K562 (cell line): Measurements from ENCODE around the gene JSRP1. TPM values are rescaled to one million over a fixed set of nuclear protein-coding genes. Genes with fewer than 3 reads are reported as not detected.
A peak's percentile ranks its signal among the peaks of the same experiment; 100 is the strongest.

Experiments used
- ATAC-seq: fragments of 200-7000 bp; cut with Tn5 transposase; 3 replicates; pipeline ENCODE4 v1.9.1; 2020; ENCODE audit warnings: moderate library complexity
- BruUV-seq: library from RNA; stranded (reverse); fragments of 400-500 nt; replicated peaks from 2 replicates; lab custom pipeline; 2021; lab: Mats Ljungman, UMichigan
- CTCF ChIA-PET: fragments of 300-600 bp; formaldehyde crosslinking; extraction: SDS; loops from one replicate; lab custom pipeline; 2021; ENCODE audit warnings: low intra/inter-chr PET ratio; lab: Yijun Ruan, JAX
- POLR2A ChIA-PET: fragments of 300-600, 350-650 bp; sonication (Branson Sonifier 250); formaldehyde crosslinking; extraction: SDS; loops from one replicate; lab custom pipeline; 2021; ENCODE audit warnings: antibody characterized with exemption, inconsistent platforms; lab: Yijun Ruan, JAX
- DNase-seq, 4 experiments: peaks; one replicate each; pipeline versions ENCODE4 v3.0.0 to v3.0.0-alpha.2; 2011 to 2018; ENCODE audit warnings: low spot score in 3 of 4, mixed read lengths in 3 of 4; ENCODE audit errors: extremely low read depth in 1 of 4
- FAIRE-seq: peaks from 2 replicates; lab custom pipeline; 2011; peaks lifted over from hg19 to GRCh38; lab: Jason Lieb, UNC
- H2AFZ ChIP-seq: 2 replicates; pipeline ENCODE4 v1.6.0; 2011; ENCODE audit warnings: low read depth, low read length, control low read depth, inconsistent platforms
- H3K27ac ChIP-seq: fragments of 200-600 bp; 3 replicates; pipeline ENCODE4 v1.8.0; 2011; ENCODE audit warnings: low read depth, mild to moderate bottlenecking, control low read depth, inconsistent platforms, low read length, moderate library complexity, mixed read lengths; ENCODE audit errors: extremely low read depth
- H3K27me3 ChIP-seq, 2 experiments: fragments of 300-600 bp in 1 of 2; 2 replicates in 1 of 2; 3 replicates in 1 of 2; pipeline versions ENCODE4 v1.6.0 to v1.8.0; 2011; ENCODE audit warnings: inconsistent platforms in 2 of 2, low read length in 2 of 2, mild to moderate bottlenecking in 1 of 2, mixed read lengths in 1 of 2, moderate library complexity in 1 of 2; ENCODE audit not compliant: control insufficient read depth in 2 of 2, insufficient read depth in 2 of 2
- H3K36me3 ChIP-seq: fragments of 300-600 bp; 3 replicates; pipeline ENCODE4 v1.8.0; 2011; ENCODE audit warnings: mild to moderate bottlenecking, low read length, inconsistent platforms; ENCODE audit not compliant: control insufficient read depth, insufficient read depth
- H3K4me1 ChIP-seq, 2 experiments: fragments of 200-600 bp in 1 of 2; replicated peaks in 1 of 2; 2 replicates in 1 of 2; 3 replicates in 1 of 2; pipeline versions ENCODE4 v1.5.1 to v1.8.0; 2011; ENCODE audit warnings: inconsistent platforms in 2 of 2, low read length in 2 of 2, mild to moderate bottlenecking in 1 of 2, mixed read lengths in 1 of 2, moderate library complexity in 1 of 2; ENCODE audit not compliant: control insufficient read depth in 2 of 2, insufficient read depth in 2 of 2
- H3K4me2 ChIP-seq: 2 replicates; pipeline ENCODE4 v1.6.1; 2011; ENCODE audit warnings: low read length, control low read depth, inconsistent platforms, mixed read lengths; ENCODE audit not compliant: insufficient read depth
- H3K4me3 ChIP-seq: fragments of 200-600 bp; sonication (generic), shearing (Covaris generic); 2 replicates; pipeline ENCODE4 v1.5.1; 2016; ENCODE audit warnings: control low read depth, inconsistent platforms
- H3K79me2 ChIP-seq: fragments of 200-600 bp; 3 replicates; pipeline ENCODE4 v1.8.0; 2011; ENCODE audit warnings: low read length, inconsistent platforms; ENCODE audit not compliant: control insufficient read depth, insufficient read depth
- H3K9ac ChIP-seq, 2 experiments: 2 replicates each; pipeline versions ENCODE4 v1.6.0 to v1.6.1; 2011; ENCODE audit warnings: low read depth in 2 of 2, low read length in 2 of 2, control low read depth in 1 of 2, inconsistent platforms in 1 of 2, mild to moderate bottlenecking in 1 of 2, mixed read lengths in 1 of 2; ENCODE audit not compliant: insufficient read depth in 1 of 2
- H3K9me1 ChIP-seq: one replicate; pipeline ENCODE4 v1.6.0; 2011; ENCODE audit warnings: inconsistent platforms, mild to moderate bottlenecking, low read length, moderate library complexity; ENCODE audit not compliant: control insufficient read depth, insufficient read depth
- H3K9me3 ChIP-seq: replicated peaks from 2 replicates; pipeline ENCODE4 v1.5.1; 2011; ENCODE audit warnings: low read depth, low read length, inconsistent platforms; ENCODE audit not compliant: control insufficient read depth, insufficient read depth
- H4K20me1 ChIP-seq: replicated peaks from 2 replicates; pipeline ENCODE4 v1.6.1; 2011; ENCODE audit warnings: low read length, inconsistent platforms, mixed read lengths; ENCODE audit not compliant: control insufficient read depth, insufficient read depth
- CEBPZ ChIP-seq: fragments of 150-350 bp; IDR thresholded peaks from 2 replicates; pipeline ENCODE4 v1.6.1; 2014; ENCODE audit warnings: low read depth, mild to moderate bottlenecking, low read length, borderline replicate concordance
- RBM22 ChIP-seq: fragments of 200-400 bp; formaldehyde crosslinking; IDR thresholded peaks from 2 replicates; pipeline ENCODE4 v1.6.1; 2018; ENCODE audit warnings: low read length, low read depth; ENCODE audit not compliant: poor library complexity, severe bottlenecking
- WGBS: fragments of 100-300 bp; shearing (Covaris generic); methylation state at CpG from one replicate; pipeline ENCODE4 v1.1.6; 2016; ENCODE audit warnings: low coverage, mixed read lengths; ENCODE audit not compliant: insufficient coverage; ENCODE audit errors: missing lambda C conversion rate; 5-methylcytosine and 5-hydroxymethylcytosine counted together
- in situ Hi-C: fragments of 300-500 bp; cut with MboI; formaldehyde crosslinking; loops from 4 replicates; pipeline ENCODE4 v1.15.0; 2018; ENCODE audit warnings: inconsistent platforms, mixed read lengths
- intact Hi-C: fragments of 100-400 bp; cut with micrococcal nuclease; formaldehyde crosslinking; loops from 2 replicates; pipeline ENCODE4 v1.14.2; 2022
- polyA plus RNA-seq, 8 experiments: library from polyadenylated mRNA; depleted of rRNA in 4 of 8; stranded (reverse) in 5 of 8; unstranded in 3 of 8; fragments of >200 nt; fragmentation: Nextera tagmentation in 2 of 8; fragmentation: Illumina TruSeq in 1 of 8; extraction: Ambion mirVana in 2 of 8; extraction: Trizol in 1 of 8; gene quantifications; 2 replicates each; pipeline versions ENCODE4 v1.2.1 to v1.2.3, GENCODE V29; 2011 to 2014; ENCODE audit warnings: inconsistent platforms in 1 of 8, missing spikeins in 1 of 8
- total RNA-seq, 7 experiments: library from RNA; depleted of rRNA in 6 of 7; stranded (reverse); fragments of >200 nt in 6 of 7; fragmentation: Illumina TruSeq in 2 of 7; extraction: Trizol in 2 of 7; gene quantifications; 2 replicates each; pipeline versions ENCODE4 v1.2.1 to v1.2.3, GENCODE V29; 2011 to 2021; ENCODE audit warnings: low replicate concordance in 1 of 7

JSRP1 gene
- total and polyA plus RNA-seq, 9 of the 15 experiments (the other 6 are each of a cell fraction or from before 2014, with no cell fraction given): 0.08 to 1.2 (median 0.51) TPM; not detected in 4

- no peak for FAIRE-seq
- Histone ChIP-seq H3K36me3 (peaks cover 93% of the 10 kb centered on the region; the same call in 2 of the 3 replicates), H4K20me1 (0 out of 2 replicates have a peak, but pooled peaks cover 4% of the 10 kb centered on the region), H3K4me3 (no peak overlapping the region), H2AFZ (no peak overlapping the region), H3K4me1 (peaks cover 0 to 57% of the 10 kb centered on the region in 2 experiments; a peak in 3 of 5 replicates), H3K9ac (peak overlapping the region in 1 of 2 experiments; percentile 45; a peak in 1 of 4 replicates), H3K27ac (no peak overlapping the region), H3K9me3 (no peaks in the 10 kb centered on the region), H3K4me2 (no peak overlapping the region), H3K9me1 (no peaks in the 10 kb centered on the region), H3K79me2 (peaks cover 4% of the 10 kb centered on the region; the same call in 1 of the 3 replicates), H3K27me3 (no peaks in the 10 kb centered on the region)
- DNase-seq: no peak
- 95% methylated on average over 10 of the region's 15 CpGs for WGBS
- intact Hi-C loops (no loop called here), in situ Hi-C loops (no loop called here)
- ChIA-PET POLR2A (interaction anchor here (0.6 kb wide), 1 partner anchor 44 kb away, joined by 5 read pairs; no protein-coding TSS in a partner anchor), CTCF (no interaction called here)
- ATAC-seq: no peak
- BruUV-seq: no TSS peak
- TF ChIP-seq RBM22 (peak; percentile 54), CEBPZ (no peak)
Measured at GRCh38 chr19:2207008-2207407, 49.2 kb downstream of the JSRP1 start.
